ENCODE data around the gene PALMD. TPM values are rescaled to one million over a fixed set of nuclear protein-coding genes. Genes with fewer than 3 reads are reported as not detected.

PALMD gene
- polyA plus RNA-seq, 1 donor = 4.6 TPM

DNA sequence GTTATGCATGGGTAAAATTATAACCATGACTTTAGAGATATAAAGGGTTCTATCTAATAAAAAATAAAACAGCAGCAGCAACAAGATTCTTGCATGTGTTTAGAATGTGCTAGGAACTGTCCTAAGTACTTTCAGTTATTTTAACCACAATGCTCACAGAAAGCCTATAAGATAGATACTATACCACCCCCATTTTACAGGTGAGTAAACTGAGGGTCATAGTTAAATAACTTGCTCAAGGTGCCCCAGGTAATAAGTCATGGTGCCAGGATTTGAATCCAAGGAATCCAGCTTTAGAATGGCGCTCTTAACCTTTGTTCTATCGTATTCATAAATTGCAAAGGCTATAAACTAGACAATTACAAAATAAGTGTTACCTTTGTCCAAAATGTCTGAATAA is 67.1 kb downstream of the PALMD start:
- no peaks in the 10 kb centered on the region for H3K4me1 ChIP-seq (ENCODE audit: control insufficient read depth, insufficient read depth, low read length)
- 100% methylated on average over 1 of the region's 2 CpGs for WGBS (ENCODE audit: insufficient coverage, low lambda C conversion rate)
- H3K36me3 ChIP-seq (ENCODE audit: control insufficient read depth, insufficient read depth, low read length) = peaks cover 7% of the 10 kb centered on the region
- H3K4me3 ChIP-seq (ENCODE audit: low read length) = no peak overlapping the region
- DNase-seq = no peak
- H3K9me3 ChIP-seq (ENCODE audit: control insufficient read depth, low read depth, low read length) = no peaks in the 10 kb centered on the region
- H3K27me3 ChIP-seq (ENCODE audit: control insufficient read depth, insufficient read depth, low read length) = no peaks in the 10 kb centered on the region
- no peak overlapping the region for H3K27ac ChIP-seq (ENCODE audit: low read length)

DNA sequence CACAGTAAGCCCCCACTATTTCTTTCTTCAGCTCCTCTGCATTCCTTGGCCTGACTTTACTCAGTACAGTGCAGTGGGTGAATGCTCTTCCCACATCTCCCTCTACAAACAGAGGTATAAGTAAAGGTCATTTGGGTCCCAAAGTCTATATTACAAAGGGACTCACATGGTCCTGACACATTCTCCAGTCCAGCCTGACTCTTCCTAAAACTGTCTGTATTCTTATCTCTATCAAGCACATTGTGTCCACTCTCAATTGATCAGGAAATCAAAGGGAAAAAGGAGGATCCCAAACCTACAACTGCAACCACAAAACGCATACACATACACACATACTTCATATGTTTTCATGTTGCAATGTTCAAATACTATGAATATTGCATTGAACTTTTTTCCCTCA is 71.1 kb downstream of the PALMD start:
- H3K27me3 ChIP-seq (ENCODE audit: control insufficient read depth, insufficient read depth, low read length) = no peaks in the 10 kb centered on the region
- no CpG with 5 or more reads among the region's 1 CpG for WGBS (ENCODE audit: insufficient coverage, low lambda C conversion rate)
- no peak for DNase-seq
- H3K27ac ChIP-seq (ENCODE audit: low read length) = no peak overlapping the region
- no peak overlapping the region for H3K4me3 ChIP-seq (ENCODE audit: low read length)
- no peaks in the 10 kb centered on the region for H3K9me3 ChIP-seq (ENCODE audit: control insufficient read depth, low read depth, low read length)
- peaks cover 2% of the 10 kb centered on the region for H3K36me3 ChIP-seq (ENCODE audit: control insufficient read depth, insufficient read depth, low read length)
- H3K4me1 ChIP-seq (ENCODE audit: control insufficient read depth, insufficient read depth, low read length) = no peaks in the 10 kb centered on the region

DNA sequence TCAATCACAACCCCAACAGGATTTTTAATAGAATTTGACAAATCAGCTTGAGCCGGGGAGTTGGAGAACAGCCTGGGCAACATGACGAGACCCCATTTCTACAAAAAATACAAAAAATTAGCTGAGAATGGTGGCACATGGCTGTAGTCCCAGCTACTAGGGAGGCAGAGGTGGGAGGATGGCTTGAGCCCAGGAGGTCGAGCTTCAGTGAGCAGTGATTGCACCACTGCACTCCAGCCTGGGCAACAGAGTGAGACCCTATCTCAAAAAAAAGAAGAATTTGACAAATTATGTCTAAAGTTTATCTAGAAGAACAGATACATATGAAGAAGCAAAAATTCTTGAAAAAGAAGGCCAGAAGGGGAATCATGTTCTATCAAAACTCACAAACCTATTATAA is 77.3 kb downstream of the PALMD start:
- no peaks in the 10 kb centered on the region for H3K36me3 ChIP-seq (ENCODE audit: control insufficient read depth, insufficient read depth, low read length)
- no peak for DNase-seq
- H3K4me1 ChIP-seq (ENCODE audit: control insufficient read depth, insufficient read depth, low read length) = no peaks in the 10 kb centered on the region
- 90% methylated on average over 3 of the region's 3 CpGs for WGBS (ENCODE audit: insufficient coverage, low lambda C conversion rate)
- H3K27ac ChIP-seq (ENCODE audit: low read length) = no peak overlapping the region
- H3K4me3 ChIP-seq (ENCODE audit: low read length) = no peak overlapping the region
- H3K27me3 ChIP-seq (ENCODE audit: control insufficient read depth, insufficient read depth, low read length) = no peaks in the 10 kb centered on the region
- H3K9me3 ChIP-seq (ENCODE audit: control insufficient read depth, low read depth, low read length) = no peaks in the 10 kb centered on the region

DNA sequence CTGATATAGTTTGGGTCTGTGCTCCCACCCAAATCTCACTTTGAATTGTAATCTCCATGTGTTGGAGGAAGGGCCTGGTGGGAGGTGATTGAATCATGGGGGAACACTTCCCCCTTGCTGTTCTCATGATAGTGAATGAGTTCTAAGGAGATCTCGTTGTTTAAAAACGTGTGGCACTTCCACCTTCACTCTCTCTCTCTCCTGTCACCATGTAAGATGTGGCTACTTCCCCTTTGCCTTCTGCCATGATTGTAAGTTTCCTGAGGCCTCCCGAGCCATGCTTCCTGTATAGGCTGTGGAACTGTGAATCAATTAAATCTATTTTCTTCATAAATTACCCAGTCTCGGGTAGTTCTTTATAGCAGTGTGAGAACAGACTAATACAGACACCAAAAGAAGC is 80.1 kb downstream of the PALMD start:
- Histone ChIP-seq H3K4me3 (ENCODE audit: low read length) (no peak overlapping the region), H3K9me3 (ENCODE audit: control insufficient read depth, low read depth, low read length) (no peaks in the 10 kb centered on the region), H3K4me1 (ENCODE audit: control insufficient read depth, insufficient read depth, low read length) (no peaks in the 10 kb centered on the region), H3K27ac (ENCODE audit: low read length) (no peak overlapping the region), H3K27me3 (ENCODE audit: control insufficient read depth, insufficient read depth, low read length) (no peaks in the 10 kb centered on the region), H3K36me3 (ENCODE audit: control insufficient read depth, insufficient read depth, low read length) (peaks cover 2% of the 10 kb centered on the region)
- DNase-seq = no peak
- 100% methylated on average over 1 of the region's 4 CpGs for WGBS (ENCODE audit: insufficient coverage, low lambda C conversion rate)

DNA sequence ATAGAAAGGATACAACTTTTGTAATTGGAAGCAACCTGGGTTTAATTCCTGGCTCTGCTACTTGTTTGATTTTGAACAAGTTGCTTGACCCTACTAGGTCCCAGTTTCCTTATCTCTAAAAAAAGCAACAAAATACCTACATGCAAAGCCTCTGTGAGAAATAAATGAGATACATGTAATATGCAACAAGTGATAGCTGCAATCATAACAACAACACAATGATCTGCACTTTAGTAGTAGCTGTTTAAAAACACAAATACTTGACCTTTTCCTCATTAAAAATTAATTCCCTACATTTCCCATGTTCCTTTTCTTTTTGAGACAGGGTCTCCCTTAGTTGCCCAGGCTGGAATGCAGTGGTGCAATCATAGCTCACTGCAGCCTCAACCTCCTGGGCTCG is 80.5 kb downstream of the PALMD start:
- Histone ChIP-seq H3K4me3 (ENCODE audit: low read length) (no peak overlapping the region), H3K36me3 (ENCODE audit: control insufficient read depth, insufficient read depth, low read length) (peaks cover 2% of the 10 kb centered on the region), H3K4me1 (ENCODE audit: control insufficient read depth, insufficient read depth, low read length) (no peaks in the 10 kb centered on the region), H3K27ac (ENCODE audit: low read length) (no peak overlapping the region), H3K9me3 (ENCODE audit: control insufficient read depth, low read depth, low read length) (no peaks in the 10 kb centered on the region), H3K27me3 (ENCODE audit: control insufficient read depth, insufficient read depth, low read length) (no peaks in the 10 kb centered on the region)
- no peak for DNase-seq
- no CpG with 5 or more reads among the region's 1 CpG for WGBS (ENCODE audit: insufficient coverage, low lambda C conversion rate)

DNA sequence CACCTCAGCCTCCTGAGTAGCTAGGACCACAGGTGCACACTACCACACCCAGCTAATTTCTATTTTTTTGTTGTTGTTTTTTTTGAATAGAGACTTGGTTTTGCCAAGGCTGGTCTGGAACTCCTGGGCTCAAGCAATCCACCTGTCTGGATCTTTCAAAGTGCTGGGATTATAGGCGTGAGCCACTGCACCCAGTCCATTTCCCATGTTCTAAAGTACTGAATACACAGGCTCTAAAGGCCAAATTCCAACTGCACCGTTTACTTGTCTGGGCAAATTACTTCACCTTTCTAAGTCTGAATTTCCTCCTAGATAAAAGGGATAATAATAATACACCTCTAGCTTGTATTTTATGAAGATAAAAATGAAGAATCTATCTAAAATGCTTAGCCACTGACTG is 80.9 kb downstream of the PALMD start:
- H3K27me3 ChIP-seq (ENCODE audit: control insufficient read depth, insufficient read depth, low read length) = no peaks in the 10 kb centered on the region
- no peaks in the 10 kb centered on the region for H3K9me3 ChIP-seq (ENCODE audit: control insufficient read depth, low read depth, low read length)
- peak; percentile 17 to 54 for DNase-seq
- H3K27ac ChIP-seq (ENCODE audit: low read length) = no peak overlapping the region
- WGBS (ENCODE audit: insufficient coverage, low lambda C conversion rate) = no CpG with 5 or more reads among the region's 2 CpGs
- peaks cover 2% of the 10 kb centered on the region for H3K36me3 ChIP-seq (ENCODE audit: control insufficient read depth, insufficient read depth, low read length)
- no peak overlapping the region for H3K4me3 ChIP-seq (ENCODE audit: low read length)
- no peaks in the 10 kb centered on the region for H3K4me1 ChIP-seq (ENCODE audit: control insufficient read depth, insufficient read depth, low read length)

DNA sequence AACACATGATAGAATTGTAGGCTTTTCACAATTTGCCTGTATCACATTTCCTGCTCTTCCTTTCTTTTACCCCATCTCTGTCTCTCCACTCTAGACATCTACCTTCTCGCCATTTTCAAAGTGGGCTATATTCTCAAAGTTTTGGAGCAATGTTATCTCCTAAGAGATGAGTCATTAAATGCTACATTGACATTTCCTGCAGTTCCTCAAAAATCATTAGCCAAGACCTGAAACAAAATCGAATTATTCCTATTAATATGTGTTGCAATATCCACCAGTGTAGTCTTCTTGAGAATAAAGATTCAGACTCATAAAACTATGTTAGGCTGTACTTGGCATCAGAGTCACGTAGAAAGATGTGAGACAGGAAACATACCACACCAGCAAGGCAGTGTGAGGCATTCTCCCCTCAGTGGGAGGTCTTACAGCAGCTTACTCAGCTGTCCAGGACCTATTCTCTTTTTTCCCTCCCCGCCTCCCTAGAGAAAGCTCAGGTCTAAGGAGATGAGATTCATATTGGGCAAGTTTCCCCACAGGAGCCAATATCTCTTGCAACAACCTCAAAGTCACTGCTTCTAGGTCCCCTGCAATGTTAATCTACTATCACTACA is 81.8 kb downstream of the PALMD start:
- Histone ChIP-seq H3K36me3 (ENCODE audit: control insufficient read depth, insufficient read depth, low read length) (peaks cover 2% of the 10 kb centered on the region), H3K27ac (ENCODE audit: low read length) (no peak overlapping the region), H3K9me3 (ENCODE audit: control insufficient read depth, low read depth, low read length) (no peaks in the 10 kb centered on the region), H3K4me3 (ENCODE audit: low read length) (no peak overlapping the region), H3K4me1 (ENCODE audit: control insufficient read depth, insufficient read depth, low read length) (no peaks in the 10 kb centered on the region), H3K27me3 (ENCODE audit: control insufficient read depth, insufficient read depth, low read length) (no peaks in the 10 kb centered on the region)
- DNase-seq = no peak
- WGBS (ENCODE audit: insufficient coverage, low lambda C conversion rate) = 86% methylated on average over 1 of the region's 4 CpGs

DNA sequence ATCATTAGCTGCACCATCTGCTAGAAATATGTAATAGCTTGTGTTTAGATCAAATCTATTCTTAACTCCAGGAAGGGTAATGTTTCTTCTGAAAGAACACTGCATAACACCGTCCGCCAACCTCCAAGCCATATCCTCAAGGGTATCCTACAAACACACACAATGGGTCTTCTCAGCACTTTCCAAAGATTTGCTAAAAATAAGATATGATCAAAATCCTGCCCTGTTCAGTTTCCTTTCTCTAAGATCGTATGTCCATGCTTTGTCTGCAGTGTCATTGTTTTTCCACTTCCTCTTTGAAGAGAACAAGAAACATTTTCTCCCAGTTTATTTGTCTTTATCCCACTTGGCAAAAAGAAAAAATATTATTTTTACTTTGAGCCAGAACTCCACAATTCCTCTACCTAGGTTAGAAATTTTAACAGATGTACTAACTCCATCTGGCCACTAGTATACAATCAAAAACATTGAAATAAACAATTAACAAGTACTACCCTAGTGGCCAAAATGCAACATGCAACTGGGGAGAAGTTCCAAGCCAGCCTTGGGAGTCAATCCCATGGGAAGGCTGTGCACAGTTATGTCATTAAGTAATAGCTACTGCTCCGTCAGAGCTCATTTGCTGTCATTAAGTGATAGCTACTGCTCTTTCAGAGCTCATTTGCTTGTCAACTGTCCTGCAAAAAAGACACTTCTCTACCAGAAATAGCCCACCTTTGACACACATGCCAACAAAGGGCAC is 82.8 kb downstream of the PALMD start:
- Histone ChIP-seq H3K27ac (ENCODE audit: low read length) (no peak overlapping the region), H3K27me3 (ENCODE audit: control insufficient read depth, insufficient read depth, low read length) (no peaks in the 10 kb centered on the region), H3K4me1 (ENCODE audit: control insufficient read depth, insufficient read depth, low read length) (no peaks in the 10 kb centered on the region), H3K4me3 (ENCODE audit: low read length) (no peak overlapping the region), H3K9me3 (ENCODE audit: control insufficient read depth, low read depth, low read length) (no peaks in the 10 kb centered on the region), H3K36me3 (ENCODE audit: control insufficient read depth, insufficient read depth, low read length) (peaks cover 2% of the 10 kb centered on the region)
- 100% methylated on average over 1 of the region's 4 CpGs for WGBS (ENCODE audit: insufficient coverage, low lambda C conversion rate)
- no peak for DNase-seq

DNA sequence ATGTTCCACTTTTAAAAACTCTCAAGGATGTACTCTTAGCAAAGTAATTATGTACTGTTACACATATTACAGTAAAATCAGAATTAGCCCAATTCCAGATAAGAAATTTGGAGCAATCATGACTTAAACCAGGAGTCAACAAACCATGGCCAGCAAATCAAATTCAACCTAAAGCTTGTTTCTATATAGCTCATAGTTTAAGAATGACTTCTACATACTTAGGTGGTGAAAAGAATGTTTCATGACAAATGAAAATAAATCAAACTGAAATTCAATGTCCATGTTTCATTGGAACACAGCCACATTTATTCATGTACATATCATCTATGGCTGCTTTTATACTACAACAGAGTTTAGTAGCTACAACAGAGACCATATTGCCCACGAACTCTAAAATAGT is 85.5 kb downstream of the PALMD start:
- Histone ChIP-seq H3K4me1 (ENCODE audit: control insufficient read depth, insufficient read depth, low read length) (no peaks in the 10 kb centered on the region), H3K27me3 (ENCODE audit: control insufficient read depth, insufficient read depth, low read length) (no peaks in the 10 kb centered on the region), H3K36me3 (ENCODE audit: control insufficient read depth, insufficient read depth, low read length) (peaks cover 2% of the 10 kb centered on the region), H3K9me3 (ENCODE audit: control insufficient read depth, low read depth, low read length) (no peaks in the 10 kb centered on the region), H3K4me3 (ENCODE audit: low read length) (no peak overlapping the region), H3K27ac (ENCODE audit: low read length) (no peak overlapping the region)
- no peak for DNase-seq
- WGBS (ENCODE audit: insufficient coverage, low lambda C conversion rate) = 100% methylated on average over 1 of the region's 1 CpG

DNA sequence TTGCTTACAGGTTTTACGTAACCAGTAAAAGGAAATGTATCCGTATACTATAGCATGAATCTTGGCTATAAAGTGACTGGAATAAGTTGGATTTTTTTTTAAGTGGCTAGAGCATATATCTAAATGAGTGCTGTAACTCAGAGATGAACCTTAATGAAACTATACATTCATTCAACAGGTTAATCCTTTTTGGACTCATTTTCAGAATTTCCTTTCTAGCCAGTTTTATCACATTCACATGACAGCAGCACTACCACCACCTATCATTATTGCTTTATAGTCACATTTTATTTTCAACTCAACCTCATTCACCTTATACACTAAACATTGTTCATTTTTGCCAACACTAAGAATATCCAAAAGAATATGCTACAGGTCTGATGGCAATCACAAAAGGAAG is 89.9 kb downstream of the PALMD start:
- H3K36me3 ChIP-seq (ENCODE audit: control insufficient read depth, insufficient read depth, low read length) = no peaks in the 10 kb centered on the region
- no peak for DNase-seq
- peaks cover 3% of the 10 kb centered on the region for H3K4me1 ChIP-seq (ENCODE audit: control insufficient read depth, insufficient read depth, low read length)
- no peaks in the 10 kb centered on the region for H3K9me3 ChIP-seq (ENCODE audit: control insufficient read depth, low read depth, low read length)
- H3K27me3 ChIP-seq (ENCODE audit: control insufficient read depth, insufficient read depth, low read length) = no peaks in the 10 kb centered on the region
- no CpG with 5 or more reads among the region's 2 CpGs for WGBS (ENCODE audit: insufficient coverage, low lambda C conversion rate)
- H3K27ac ChIP-seq (ENCODE audit: low read length) = no peak overlapping the region
- H3K4me3 ChIP-seq (ENCODE audit: low read length) = no peak overlapping the region

DNA sequence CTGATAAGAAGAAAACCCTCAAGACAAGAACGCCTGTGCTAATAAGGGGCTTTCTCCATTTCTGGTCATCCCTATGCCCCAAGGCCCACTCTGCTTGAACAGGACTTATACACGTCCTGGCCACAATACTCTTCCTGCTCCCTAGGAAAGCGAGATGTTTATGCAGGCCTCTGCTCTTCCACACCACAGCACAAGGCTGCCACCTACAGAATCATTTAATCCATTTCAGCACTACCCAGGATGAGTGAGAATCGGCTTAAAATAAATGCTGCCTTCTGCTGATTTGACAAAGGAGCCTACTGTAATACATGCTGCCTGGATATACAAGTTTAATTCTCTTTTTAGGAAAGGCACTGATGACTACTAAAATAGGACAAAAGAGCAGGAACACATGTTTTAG is 91.1 kb downstream of the PALMD start:
- peaks cover 3% of the 10 kb centered on the region for H3K4me1 ChIP-seq (ENCODE audit: control insufficient read depth, insufficient read depth, low read length)
- no peak overlapping the region for H3K27ac ChIP-seq (ENCODE audit: low read length)
- no peaks in the 10 kb centered on the region for H3K9me3 ChIP-seq (ENCODE audit: control insufficient read depth, low read depth, low read length)
- peak; percentile 26 to 42 for DNase-seq
- H3K36me3 ChIP-seq (ENCODE audit: control insufficient read depth, insufficient read depth, low read length) = no peaks in the 10 kb centered on the region
- H3K27me3 ChIP-seq (ENCODE audit: control insufficient read depth, insufficient read depth, low read length) = no peaks in the 10 kb centered on the region
- no peak overlapping the region for H3K4me3 ChIP-seq (ENCODE audit: low read length)
- 50% methylated on average over 1 of the region's 4 CpGs for WGBS (ENCODE audit: insufficient coverage, low lambda C conversion rate)
